Stimulated activated CD8-positive, alpha-beta memory T cell treated with anti-CD3 and anti-CD28 coated beads, Interleukin-15, amount 100 ng/mL, for 4 hours (primary cell): ENCODE results near the gene NXN.

Source experiments
- DNase-seq, 2 donors: peaks; one replicate each; pipeline ENCODE4 v3.0.0-alpha.2; 2020; ENCODE audit warnings: low read depth in 2 of 2

The NXN gene

DNA sequence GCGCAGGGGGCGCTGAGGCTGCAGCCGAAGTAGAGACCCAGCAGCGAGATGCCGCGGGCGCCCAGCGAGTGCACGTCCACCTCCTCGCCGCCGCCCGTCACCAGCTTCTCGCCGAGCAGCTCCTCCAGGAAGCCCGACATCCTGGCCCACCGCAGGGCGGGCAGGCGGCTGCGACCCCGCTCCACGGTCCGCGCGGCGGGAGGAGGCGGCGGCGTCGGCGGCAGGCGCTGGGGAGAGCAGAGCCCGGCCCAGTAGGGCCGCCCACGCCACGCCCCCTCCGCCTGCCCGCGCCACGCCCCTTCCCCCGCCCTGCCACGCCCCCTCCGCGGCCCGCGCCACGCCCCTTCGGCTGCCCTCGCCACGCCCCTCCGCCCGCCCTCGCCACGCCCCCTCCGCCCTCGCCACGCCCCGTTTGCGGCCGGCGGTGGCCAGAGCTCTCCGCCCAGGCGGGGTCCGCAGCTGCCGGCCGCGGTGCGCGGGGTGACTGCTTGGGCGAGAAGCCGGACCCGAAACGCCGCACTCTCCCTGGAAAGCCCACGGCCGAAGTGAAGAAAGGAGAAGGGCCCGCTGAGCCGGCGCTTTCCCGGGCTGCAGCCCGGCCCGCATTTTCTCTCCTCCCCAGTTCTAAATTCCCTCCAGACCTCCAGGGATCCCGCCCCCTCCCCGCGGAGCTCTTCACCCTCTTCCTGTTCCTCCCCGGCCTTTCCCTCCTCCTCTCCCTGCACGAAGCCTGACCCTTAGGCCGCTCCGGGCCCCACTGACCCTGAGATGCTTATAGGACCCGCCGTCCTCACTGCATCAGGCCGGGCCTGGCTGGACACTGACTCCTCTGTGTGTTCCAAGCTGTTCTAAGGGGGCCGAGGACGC lies at the start of gene NXN:
TSS of gene NXN (minus strand) at position 238 of the 867 bp plus-strand sequence.
- peak; percentile 75 to 79 for DNase-seq

DNA sequence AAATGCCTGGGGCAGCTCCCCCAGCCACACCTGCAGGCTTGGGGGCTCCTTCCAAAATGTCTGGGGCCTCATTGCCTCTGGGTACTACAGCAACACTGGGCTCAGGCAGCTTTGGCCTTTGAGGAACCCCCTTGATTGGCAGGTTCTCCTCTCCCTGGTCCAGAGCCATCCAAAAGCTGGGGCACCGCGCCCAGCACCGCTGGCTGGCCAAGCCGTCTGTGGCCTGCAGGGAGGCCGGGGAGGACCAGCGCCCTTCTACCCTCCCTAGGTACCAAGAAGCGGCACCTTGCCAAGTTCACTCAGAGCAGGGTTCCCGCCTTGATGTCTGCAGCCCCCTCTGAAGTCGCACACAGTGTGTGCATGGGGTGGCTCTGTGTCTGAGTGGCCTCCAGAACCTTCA lies 47.5 kb upstream of the NXN start:
- DNase-seq = no peak

DNA sequence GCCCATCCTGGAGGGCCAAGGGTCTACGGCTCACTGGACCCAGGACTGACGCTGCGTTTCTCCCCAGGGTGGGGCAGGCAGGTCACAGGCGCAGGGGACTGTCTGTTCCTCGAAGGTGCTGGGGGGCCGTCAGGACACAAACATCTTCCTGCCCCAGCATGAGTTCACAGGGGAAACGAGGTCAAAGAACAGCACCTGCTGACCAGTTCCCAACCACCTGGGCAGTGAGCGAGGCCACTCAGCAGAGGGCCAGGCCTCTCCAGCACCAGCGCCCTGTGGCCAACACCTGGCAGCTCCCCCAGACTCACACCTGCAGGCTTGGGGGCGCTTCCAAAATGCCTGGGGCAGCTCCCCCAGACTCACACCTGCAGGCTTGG lies 47.0 kb upstream of the NXN start:
- DNase-seq = no peak

DNA sequence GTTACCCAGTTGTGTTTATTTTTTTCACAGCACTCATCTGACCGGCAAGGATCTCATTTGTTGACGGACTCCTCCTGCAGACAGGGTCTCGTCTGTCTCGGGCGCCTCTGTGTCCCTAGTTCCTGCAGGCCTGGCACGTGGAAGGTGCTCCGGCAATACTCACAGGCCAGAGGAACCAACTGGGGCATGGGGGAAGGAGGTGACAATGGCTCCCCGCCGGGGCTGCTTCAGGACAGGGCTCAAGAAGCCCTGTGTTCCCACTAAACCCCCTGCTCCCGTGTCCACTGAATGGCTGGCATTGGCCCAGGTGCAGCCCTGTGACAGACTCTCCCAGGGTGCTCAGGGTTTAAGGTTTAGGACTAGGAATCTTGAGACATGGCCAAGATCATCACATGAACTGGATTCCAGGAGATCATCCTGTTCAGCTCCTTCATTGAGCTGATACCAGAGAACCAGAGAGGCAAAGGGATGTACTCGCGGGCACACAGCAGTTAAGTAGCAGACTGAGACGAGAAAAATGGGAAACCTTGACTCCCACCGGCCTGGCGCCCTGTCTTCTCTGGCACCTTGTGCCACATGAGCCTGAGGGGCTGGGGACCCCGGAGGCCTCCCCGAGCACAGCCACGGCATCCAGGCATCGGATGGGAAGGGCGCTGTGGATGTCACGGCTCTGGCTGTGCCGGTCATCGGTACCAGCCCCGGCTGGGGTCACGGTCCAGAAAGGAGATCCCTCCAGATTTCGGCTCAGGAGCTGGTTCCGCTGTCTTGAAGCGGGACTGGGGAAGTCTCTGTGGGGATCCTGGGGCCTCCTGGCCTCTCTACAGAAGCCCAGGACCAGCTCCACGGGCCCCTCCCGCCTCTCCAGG lies 46.4 kb upstream of the NXN start:
- no peak for DNase-seq

DNA sequence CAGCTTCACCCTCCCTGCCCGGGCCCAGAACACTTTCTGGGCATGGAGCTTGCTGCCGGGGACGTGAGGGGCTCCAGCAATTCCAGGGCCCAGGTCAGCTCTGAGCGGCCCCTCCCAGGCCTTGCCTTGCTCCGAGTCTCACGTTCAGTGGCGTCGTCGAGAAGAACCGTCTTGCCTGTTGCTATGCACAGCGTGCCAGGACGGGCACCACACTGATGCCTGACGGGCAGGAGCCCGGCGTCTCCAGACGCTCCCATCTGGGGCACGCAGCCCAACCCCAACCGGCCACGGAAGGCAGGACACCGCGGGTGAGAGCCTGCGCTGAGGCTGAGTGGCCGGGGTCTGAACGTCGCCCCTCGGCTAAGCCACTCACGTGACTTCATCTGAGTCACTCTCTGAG lies 44.5 kb upstream of the NXN start:
- DNase-seq = no peak

DNA sequence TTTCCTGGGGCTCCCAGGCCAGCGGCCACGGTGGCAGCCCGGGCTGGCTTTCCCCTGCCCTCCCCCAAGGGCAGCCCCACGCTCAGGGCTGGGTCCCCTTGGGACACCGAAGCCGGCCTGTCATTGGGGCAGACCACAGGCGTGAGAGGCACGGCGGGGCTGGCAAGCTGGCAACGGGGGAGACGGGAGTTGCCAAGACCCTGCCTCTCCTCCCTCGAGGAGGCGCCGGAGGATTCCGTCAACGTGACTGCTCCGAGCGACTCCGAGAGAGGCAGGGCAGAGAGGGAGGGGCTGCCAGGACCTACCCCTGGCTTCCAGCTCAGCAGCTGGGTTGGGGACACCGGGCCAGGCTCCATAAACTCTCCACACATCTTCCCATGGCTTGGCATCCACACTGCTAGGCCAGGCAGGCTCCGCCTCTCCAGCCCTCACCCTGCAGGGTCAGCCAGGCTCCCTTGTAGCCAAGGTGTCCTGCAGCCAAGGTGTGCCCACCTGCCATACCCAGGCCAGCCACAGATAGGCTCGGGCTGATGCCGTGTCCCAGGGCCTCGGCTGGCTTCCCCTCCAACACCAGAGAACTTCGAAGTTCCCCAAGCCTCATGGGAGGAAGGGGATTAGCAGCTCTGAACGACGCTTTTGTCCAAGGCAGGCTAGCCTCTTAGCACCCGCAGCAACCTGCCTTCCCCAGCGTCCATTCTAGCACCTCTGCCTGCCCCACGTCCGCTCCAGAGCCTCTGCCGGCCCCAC lies 42.9 kb upstream of the NXN start:
- DNase-seq = no peak

DNA sequence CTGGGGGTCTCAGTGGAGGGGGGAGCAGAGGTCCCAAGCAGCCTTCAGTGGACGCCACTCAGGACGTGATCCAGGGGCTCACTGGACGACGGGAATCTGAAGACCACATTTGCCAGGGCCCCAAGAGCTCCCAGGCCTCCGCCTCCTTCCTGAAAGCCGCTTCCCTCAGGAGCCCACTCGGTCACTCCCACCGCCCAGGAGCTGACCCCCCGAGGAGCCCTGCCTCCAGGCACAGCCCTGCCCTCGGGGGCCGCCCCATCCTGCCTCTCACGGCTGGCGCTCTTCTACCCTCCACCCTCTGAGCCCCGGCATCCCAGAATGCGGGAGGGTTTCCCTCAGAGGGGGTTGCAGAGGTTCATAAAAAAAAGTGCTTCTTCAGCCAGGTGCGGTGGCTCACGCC lies 41.6 kb upstream of the NXN start:
- DNase-seq = no peak

DNA sequence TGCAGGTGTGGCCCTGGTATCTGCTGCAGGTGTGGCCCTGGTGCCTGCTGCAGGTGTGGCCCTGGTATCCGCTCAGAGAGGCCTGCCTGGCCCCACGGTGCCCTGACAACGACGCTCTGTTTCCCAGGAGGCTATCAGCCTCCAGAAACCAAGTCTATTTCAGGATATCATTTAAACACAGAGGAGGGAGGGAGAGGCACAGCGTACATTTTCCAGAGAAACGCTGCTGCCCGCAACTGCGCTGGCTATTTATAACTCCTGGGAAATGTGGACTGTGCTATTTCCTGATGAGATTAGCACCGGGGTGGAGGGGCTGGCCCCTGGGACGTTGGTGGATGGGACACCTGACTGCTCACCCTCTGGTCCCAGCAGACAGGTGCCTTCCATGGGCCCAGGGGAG lies 39.9 kb upstream of the NXN start:
- no peak for DNase-seq

DNA sequence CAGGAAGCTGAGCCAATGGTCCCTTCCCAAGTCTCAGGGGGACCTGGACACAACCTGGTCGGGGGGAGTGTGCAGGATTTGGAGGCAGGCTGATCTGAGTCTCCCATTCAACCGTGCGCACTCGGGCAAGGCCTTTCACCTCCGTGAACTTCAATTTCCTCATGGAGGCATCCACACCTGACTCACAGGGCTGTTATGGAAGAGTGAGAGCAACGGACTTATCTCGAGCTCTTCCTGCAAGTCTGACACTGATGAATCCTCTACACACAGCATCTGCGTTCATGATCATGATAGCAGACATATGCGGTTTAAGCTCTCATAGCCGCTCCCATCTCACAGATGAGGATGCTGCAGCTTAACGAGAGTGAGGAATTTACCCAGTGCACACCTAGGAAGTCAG lies 39.0 kb upstream of the NXN start:
- no peak for DNase-seq

DNA sequence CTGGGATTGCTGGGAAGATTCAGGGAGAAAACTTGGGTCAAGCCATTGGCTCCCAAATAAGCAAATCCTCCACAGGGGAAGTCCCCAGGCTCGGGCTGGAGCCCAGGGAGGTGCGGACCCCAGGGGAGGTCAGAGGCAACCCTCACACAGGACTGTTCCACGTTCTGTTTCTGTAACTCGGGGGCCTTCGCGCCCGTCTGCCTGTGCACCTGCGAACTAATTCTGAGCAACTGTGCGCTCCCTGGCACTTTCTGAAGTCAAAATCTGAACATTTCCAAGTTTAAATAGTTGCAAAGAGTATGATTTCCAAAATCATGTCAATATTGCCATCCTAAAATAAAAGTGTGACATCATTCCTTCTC lies 34.1 kb upstream of the NXN start:
- DNase-seq = no peak

DNA sequence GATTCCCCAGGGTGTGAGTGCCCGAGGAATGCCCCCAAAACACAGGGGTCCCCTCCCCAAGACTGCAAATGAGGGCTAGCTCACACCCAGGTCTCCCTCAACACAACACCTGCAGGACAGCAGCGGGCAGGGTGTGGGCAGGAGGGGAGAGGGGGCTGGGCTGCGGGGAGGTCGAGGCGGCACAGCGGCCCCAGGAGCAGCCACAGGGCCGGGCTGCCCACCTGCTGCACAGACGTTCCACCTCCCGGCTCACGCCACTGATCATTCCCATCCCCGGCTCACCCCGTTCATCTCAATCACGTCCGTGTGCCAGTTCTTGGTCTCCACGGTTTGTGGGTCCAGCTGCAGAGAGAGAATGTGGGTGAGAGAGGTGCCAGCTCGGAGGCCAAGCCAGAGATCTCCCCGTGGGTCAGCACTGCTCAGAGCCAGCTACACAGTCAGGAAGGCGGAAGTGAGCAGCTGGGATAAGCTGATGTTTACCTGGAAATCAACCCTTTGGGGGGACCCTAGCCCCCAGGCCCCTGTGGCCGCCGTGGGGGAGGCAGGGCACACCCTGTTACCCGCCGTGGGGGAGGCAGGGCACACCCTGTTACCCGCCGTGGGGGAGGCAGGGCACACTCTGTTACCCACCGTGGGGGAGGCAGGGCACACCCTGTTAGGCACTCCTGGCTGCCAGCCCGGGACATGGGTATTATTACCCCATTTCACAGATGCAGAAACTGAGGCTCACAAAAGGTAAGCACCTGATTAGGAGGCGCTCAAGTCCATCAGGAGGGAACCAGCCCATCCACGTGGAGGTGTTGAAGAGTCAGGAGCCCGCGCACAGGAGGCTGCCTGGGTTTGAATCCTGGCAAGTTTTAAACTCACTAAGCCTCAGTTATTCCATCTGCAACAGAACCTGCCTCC lies 33.5 kb upstream of the NXN start:
- no peak for DNase-seq

DNA sequence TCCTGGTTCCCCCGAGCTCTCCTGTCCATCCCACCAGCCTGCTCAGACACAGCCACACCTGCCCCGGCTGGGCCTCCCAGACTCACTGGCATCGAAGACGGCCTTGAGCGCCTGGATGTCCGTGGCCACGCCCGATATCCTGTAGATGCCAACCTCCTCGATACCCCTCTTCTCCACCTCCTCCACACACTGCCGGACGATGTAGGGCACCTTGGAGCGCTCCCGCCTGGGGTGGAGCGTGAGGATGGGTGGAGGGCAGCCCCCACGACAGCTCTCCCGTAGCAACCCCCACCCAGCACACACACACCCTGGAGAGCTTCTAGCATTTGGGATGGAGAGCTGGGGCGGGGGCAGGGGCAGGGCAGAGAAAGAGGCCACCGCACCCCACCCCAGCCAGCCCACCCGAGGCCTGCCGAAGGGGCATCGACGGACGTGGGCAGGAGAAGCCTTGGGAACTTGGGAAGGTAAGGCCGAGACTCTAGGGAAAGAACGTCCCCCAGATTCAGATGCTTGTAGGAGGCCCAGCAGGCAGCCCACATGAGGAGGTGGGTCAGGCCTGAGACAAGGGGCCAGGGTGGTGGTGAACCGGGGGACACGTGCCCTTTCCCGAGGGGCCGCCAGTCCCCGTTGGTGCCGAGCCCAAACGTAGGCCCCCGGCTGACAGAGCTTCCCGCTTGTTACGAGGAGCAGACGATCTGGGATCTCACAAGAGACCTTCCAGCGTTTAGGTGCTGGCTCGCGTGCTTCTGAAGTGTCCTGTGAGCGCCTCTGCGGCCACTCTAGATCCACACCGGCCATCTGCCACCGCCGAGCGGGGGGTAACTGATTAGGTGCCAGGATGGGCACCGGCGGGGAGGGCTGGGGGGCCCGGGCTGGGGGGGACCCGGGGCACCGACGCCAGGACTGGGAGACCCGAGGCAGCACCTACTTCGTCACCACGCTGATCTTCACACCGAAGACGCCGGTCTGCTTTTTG lies 32.5 kb upstream of the NXN start:
- no peak for DNase-seq

DNA sequence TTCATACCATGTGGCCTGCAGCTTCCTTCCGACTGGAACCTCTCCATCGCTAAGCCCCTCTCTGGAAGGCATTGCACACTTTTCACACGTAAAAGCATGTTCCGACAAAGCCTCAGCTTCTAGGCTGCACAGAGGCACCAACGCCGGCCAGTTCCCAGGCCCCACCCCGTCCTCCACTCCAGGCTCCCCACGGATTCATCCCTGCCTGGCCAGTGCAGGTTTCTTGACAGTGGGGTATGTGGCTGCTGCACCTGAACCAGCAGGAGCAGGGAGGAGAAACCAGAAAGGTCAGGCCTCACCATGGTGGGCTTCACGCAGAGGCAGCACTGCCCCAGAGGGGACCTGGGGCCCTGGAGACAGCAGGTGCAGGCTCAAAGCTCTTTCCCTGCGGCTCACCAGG lies 31.6 kb upstream of the NXN start:
- no peak for DNase-seq

DNA sequence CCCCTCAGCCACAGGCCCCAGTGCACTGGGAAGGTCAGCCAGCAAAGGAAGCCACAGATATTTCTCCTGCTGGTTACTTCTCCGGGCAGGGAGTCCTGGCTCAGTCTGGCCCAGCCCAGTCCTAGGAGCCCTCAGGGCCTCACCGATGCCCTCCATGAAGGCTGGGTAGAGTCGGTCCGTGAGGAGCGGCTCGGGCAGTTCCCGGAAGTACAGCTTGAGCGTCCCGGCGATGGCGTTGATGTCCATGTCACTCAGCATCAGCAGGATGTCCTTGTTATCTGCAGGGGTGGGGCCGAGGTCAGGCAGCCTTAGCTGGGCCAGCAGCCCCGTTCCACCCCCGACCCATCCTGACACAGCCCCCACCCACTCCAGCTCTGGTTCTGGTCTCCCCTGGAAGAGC lies 31.0 kb upstream of the NXN start:
- DNase-seq = no peak

DNA sequence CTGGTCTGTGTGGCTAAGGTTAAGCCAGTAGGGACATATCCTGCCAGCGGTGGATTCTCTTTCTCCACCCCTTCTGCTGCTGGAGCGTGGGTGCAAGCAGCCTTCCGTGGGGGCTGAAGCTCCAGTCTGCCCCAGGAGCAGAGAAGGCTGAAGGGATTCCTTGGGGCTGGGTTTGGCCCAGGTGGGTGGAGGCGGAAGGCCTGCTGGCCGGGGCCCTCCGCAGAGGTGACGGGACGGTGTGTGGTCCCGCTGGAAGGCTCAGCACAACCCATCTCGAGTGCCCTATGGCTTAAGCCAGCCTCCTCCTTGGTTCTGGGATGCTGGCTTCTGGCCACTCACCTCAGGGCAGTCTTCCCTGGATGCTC lies 30.5 kb upstream of the NXN start:
- no peak for DNase-seq

DNA sequence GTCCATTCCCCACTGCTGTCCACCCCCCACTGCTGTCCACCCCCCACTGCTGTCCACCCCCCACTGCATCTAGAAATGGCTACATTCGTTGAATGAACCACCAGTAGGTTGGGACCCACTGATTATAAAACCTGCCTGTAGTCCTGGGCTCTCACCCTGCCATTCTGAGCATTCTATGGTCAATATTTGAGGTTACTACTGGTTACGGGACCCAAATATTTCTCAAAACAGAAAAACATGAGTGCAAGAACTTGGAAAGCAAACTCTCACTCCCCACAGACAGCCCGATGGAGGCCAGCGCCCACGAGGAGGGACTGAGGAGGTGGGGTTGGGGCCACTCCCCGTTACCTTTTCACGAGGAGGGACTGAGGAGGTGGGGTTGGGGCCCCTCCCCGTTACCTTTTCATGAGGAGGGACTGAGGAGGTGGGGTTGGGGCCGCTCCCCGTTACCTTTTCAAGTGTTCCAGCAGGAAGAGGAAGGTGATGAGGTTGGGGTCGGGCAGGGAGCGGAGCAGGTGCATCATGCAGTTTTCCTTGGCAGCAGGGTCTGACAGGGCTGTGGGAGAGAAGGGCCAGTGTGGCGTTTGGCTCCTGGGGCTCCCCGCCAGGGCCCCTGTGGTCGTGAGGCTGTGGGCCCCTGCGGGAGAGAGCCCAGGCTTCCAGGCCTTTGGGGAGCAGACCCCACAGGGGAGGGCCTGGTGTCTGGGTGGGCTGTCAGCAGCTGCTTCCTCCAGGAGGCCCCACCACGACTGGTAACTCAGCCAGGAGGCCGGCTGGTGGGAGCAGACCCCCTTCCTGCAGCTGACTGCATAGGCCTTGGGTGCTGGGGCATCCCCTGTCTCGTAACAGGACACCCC lies 29.9 kb upstream of the NXN start:
- DNase-seq = no peak

DNA sequence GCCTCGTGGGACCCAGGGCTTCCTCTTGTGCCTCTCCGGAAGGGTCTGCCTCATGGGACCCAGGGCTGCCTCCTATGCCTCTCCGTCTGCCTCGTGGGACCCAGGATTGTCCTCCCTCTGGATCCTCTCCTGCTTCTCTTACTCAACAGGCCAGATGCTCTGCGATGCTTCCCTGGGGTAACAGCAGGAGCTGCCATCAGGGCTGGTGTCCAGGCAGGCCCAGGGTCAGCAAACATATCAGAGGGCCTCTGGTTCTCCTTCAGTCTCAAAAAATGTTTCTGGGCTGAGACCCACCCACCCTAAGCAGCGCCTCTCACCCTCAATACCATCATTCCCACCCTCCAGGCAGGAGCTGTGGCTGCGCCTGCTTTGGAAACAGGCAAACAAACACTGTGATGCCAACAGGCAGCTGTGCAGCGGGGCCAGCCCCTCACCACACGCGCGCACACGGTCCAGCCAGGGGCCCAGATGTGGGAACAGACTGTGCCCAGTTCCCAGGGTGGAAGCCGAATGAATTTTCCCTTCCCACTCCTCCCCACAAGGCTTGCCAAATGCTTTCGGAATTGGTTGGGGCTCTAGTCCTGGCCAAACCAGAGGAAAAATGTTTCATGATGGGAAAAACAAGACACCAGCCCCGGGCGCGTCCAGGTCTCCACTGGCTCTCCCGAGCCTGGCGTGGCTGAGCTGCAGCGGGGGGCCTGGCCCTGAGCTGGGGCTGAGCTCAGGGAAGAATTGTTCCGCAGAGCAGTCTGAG lies 28.6 kb upstream of the NXN start:
- no peak for DNase-seq

DNA sequence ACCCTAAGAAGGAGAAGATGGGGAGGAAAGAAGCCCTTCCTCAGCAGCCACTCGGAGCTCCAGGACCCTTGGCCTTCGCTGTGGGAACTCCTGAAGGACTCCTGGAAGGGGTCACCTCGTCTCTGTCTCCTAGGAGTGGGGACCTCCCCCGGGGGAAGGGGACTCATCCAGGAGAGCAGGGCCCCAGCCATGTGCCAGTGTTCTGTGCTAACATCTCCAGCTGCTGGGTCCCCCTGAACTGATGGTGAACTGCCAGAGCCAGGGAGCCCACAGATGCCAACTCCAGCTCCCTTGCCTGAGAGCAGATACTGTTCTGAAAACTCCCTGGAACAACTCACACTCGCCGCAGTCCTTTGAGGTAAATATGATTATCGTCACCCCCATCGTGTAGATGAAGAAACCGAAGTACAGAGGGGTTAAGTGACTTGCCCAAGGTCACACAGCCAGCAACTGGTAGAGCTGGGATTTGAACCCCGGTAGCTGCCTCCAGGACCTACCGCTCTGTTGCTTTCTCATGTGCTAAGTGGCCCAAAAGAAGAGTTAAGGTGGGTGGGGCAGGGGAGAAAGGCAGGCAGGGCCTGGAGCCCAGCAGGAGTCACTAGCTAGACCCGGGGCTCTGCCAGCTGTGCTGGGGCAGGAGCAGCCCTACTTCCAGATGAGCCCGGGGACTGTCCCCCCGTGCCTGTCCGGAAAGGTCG lies 27.9 kb upstream of the NXN start:
- DNase-seq = no peak
